ENCODE results near the gene EPAS1.

EPAS1 gene

GRCh38 chr2:46435353-46435752 is 138.1 kb downstream of the EPAS1 start:
- DNase-seq (ENCODE audit: low read depth in 1 of 2, low spot score in 1 of 2), result no peak

- no peak for DNase-seq (ENCODE audit: low read depth in 1 of 2, low spot score in 1 of 2)
Observed at GRCh38 chr2:46435796-46436360, 138.7 kb downstream of the EPAS1 start.
